Measurements from ENCODE around the gene TCHH. TPM values are rescaled to one million over a fixed set of nuclear protein-coding genes. Genes with fewer than 3 reads are reported as not detected.
"Not testable (repeated sequence)": the region's sequence is repeated elsewhere in the genome, so short reads cannot be mapped to it uniquely, and the experiment has no call there.

Gene TCHH
- total RNA-seq, 1 experiment from 2014 or later, result under 0.01 TPM

DNA sequence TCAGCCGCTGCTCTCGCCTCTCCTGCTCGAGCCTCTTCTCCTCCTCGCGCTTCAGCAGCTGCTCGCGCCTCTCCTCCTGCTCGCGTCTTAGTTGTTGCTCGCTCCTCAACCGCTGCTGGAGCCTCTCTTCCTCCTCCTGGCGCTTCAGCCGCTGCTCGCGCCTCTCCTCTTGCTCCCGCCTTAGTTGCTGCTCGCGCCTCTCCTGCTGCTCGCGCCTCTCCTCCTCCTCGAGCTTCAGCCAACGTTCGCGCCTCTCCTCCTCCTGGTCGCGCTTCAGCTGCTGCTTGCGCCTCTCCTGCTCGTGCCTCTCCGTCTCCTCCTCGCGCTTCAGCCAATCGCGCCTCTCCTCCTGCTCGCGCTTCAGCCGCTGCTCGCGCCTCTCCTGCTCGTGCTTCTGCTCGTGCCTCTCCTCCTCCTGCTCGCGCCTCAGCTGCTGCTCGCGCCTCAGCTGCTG lies 3.7 kb downstream of the TCHH start:
- peak; percentile 23 for DNase-seq (ENCODE audit: low read depth)

DNA sequence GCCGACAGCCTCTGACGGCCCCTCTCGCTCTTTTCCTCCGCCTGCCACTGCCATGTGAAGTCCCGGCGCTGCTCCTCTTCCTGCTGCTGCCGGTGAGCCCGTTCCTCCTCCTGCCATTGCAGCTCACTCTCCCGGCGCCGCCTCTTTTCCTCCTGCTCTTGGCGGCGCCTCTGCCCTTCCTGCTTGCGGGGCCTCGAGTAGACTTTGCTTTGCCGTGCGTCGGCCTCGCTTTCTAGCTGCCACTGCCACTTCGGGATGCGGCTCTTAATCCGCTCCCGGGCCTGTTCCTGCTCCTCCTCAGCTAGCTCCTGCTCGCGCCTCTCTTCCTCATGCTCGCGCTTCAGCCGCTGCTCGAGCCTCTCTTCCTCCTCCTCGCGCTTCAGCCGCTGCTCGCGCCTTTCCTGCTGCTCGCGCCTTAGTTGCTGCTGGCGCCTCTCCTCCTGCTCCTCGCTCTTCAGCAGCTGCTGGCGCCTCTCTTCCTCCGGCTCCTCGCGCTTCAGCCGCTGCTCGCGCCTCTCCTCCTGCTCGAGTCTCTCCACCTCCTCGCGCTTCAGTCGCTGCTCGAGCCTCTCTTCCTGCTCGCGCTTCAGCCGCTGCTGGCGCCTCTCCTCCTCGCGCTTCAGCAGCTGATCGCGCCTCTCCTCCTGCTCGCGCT lies 4.3 kb downstream of the TCHH start:
- DNase-seq (ENCODE audit: low read depth), result peak; percentile 48

DNA sequence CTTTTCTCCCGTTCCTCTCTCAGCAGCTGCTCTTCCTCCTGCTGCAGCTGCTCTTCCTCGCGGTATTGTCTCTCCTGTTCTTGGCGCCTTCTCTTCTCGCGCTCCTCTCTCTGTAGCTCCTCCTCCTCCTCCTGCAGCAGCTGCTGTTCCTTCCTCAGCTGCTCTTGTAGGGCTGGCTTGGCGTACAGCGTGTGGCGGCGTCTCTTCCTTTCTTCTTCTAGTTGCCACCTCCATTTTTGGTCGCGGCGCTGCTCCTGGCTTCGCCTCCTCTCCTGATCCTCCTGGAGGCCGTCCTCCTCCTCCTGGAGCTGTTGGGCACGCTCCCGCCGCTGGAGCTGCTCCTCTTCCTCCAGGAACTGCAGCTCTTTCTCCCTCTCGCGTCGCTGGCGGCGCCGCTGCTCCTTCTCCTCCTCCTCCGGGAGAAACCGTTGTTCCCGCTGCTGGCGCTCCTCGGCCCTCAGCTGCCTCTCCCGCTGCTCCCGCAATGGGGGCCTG lies 4.8 kb downstream of the TCHH start:
- DNase-seq (ENCODE audit: low read depth), result peak; percentile 56

DNA sequence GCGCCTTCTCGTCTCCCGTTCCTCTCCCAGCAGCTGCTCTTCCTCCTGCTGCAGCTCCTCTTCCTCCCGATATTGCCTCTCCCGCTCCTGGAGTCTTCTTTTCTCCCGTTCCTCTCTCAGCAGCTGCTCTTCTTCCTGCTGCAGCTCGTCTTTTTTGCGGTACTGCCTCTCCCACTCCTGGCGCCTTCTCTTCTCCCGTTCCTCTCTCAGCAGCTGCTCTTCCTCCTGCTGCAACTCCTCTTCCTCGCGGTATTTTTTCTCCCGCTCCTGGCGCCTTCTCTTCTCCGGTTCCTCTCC lies 5.3 kb downstream of the TCHH start:
- DNase-seq (ENCODE audit: low read depth), result peak; percentile 1

DNA sequence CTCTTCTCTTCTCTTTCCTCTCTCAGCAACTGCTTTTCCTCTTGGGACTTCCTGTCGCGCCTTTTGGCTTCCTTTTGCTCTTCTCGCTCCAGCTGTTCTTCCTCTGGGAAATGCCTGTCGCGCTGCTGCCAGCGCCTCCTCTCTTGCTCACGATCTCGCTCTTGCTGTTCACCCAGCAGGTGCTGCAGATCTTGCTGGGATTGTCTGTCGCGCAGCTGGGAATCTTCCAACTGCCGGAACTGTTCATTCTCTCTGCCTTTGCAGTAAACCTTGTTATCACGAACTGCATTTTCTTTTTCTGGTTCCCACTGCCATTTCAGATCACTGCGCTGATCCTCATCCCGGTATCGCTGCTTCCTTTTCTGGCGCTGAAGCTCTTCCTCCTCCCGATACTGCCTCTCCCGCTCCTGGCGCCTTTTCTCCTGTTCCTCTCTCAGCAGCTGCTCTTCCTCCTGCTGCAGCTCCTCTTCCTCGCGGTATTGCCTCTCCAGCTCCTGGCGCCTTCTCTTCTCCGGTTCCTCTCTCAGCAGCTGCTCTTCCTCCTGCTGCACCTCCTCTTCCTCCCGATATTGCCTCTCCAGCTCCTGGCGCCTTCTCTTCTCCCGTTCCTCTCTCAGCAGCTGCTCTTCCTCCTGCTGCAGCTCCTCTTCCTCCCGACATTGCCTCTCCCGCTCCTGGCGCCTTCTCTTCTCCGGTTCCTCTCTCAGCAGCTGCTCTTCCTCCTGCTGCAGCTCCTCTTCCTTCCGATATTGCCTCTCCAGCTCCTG lies 5.8 kb downstream of the TCHH start:
- DNase-seq (ENCODE audit: low read depth), result peak; percentile 14

DNA sequence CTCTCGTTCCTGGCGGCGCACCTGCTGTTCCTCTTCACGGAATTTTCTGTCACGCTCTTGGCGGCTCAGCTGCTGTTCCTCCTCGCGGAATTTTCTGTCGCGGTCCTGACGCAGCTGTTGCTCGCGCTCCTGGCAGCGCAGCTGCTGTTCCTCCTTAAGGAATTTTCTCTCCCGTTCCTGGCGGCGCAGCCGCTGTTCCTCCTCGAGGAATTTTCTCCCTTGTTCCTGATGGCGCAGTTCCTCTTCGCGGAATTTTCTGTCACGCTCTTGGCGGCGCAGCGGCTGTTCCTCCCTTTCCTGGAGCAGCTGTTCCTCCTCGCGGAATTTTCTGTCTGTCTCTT lies 6.4 kb downstream of the TCHH start:
- no peak for DNase-seq (ENCODE audit: low read depth)

DNA sequence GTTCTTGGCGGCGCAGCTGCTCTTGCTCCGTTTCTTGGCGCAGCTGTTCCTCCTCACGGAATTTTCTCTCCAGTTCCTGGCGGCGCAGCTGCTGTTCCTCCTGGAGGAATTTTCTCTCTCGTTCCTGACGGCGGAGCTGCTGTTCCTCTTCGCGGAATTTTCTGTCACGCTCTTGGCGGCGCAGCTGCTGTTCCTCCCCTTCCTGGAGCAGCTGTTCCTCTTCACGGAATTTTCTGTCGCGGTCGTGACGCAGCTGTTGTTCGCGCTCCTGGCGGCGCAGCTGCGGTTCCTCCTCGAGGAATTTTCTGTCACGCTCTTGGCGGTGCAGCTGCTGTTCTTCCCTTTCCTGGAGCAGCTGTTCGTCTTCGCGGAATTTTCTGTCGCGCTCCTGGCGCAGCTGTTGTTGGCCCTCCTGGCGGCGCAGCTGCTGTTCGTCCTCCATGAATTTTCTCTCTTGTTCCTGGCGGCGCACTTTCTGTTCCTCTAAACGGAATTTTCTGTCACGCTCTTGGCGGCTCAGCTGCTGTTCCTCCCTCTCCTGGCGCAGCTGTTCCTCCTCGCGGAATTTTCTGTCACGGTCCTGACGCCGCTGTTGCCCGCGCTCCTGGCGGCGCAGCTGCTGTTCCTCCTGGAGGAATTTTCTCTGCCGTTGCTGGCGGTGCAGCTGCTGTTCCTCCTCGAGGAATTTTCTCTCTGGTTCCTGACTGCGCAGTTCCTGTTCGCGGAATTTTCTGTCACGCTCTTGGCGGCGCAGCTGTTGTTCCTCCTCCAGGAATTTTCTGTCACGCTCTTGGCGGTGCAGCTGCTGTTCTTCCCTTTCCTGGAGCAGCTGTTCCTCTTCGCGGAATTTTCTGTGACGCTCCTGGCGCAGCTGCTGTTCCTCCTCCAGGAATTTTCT lies 7.0 kb downstream of the TCHH start:
- DNase-seq (ENCODE audit: low read depth), result peak; percentile 90

DNA sequence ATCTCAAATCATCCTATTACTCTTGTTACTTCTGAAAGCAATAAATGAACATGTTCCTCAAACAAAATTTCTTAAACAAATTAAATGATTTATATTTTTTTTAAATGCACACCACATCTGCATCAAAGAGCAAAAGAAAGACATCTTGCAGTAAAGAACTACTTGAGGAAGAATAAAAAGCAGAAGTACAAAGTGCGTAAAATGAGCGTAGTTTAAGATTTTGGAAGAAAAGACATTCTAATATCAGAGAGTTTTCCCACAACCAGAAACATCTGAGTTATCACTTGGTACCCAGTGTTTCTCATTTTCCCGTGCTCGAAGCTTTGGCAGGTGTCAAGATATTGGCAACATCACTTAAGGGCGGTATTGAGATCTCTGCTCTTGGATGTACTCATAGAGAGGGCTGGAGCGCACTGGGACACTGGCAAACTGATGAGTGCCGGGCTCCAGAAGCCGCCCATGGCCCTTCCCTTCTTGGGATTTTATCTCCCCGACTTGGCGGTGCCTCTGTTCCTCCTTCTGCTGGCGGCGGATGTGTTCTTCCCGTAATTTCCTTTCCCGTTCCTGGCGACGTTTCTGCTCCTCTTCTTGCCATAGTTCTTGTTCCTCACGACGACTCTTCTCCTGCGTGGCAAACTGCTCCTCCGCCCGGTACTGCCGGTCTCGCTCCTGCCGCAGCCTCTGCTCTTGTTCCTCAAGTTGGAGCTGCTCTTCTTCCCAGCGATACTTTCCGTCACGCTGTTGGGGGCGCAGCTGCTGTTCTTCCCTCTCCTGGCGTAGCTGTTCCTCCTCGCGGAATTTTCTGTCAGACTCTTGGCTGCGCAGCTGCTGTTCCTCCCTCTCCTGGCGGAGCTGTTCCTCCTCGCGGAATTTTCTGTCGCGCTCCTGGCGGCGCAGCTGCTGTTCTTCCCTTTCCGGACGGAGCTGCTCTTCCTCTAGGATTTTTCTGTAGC lies 7.9 kb downstream of the TCHH start:
- no peak for DNase-seq (ENCODE audit: low read depth)

DNA sequence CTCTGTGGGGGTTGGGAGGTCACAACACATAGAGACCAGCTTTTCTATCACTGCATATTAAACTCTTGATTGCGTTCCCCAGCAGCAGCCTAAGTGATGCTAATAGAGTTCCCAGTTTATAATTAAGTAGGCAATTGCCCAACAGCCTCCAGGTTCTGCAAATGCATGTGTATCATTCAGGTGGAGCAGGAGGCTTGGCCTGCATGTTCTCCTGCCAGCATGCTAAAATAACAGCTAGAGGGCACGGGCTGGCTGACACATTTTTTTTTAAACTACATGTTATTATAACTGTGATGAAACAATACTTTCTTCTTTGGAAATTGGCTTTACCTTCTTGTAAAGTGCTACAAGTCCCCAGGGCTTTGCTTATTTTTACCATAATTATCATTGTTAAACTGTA lies 10.4 kb downstream of the TCHH start:
- no peak for DNase-seq (ENCODE audit: low read depth)

DNA sequence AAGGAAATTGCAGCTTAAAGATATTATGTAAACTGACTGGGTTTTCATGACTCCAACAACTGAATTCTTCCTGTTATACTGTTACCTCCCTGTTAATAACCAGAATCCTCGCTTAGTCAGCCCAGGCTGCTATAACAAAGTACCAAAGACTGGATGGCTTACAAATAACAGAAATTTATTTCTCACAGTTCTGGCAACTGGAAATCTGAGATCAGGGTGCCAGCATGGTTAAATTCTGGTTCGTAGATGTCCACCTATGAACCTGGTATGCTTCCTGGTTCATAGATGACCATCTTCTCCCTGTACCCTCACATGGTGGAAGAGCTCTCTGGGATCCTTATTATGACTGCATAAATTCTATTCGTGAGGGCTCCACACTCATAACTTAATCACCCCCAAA lies 18.3 kb downstream of the TCHH start:
- DNase-seq (ENCODE audit: low read depth), result no peak

DNA sequence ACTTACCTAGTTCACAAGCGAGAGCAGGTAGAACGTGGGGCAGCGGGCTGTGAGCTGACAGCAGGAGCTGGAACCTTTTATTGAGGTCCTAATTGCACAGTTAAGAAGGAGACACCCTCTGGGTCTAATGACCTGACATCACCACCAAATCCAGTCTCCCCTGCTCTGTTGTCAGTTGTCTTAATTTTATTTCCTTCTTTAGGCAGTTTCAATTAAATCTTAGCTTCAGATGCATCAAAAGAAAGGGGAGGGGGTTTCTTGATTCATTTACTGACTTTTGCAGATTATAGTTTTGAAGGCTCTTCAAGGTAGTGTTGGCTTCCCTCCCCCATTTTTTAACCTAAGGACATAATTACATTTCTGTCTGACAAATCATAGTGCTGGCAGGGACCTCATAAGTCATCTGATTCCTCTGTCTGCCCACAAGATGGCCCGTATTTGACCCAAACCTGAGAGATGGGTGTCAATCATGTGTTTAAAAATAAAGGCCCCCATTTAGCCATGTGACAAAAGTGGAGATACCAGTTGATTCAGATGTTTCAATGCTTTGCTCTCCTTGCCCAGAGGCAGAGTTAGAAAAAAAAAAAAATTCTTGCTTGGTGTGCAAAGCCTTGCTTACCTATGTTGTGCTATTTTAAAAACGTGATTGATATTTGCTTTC lies 26.1 kb downstream of the TCHH start, which contains the start of gene TCHHL1:
Gene TCHHL1, minus strand, starts transcription at position 51 of the 661 bp plus-strand sequence. CDS start 921 bp downstream, outside the sequence.
- no peak for DNase-seq (ENCODE audit: low read depth)

DNA sequence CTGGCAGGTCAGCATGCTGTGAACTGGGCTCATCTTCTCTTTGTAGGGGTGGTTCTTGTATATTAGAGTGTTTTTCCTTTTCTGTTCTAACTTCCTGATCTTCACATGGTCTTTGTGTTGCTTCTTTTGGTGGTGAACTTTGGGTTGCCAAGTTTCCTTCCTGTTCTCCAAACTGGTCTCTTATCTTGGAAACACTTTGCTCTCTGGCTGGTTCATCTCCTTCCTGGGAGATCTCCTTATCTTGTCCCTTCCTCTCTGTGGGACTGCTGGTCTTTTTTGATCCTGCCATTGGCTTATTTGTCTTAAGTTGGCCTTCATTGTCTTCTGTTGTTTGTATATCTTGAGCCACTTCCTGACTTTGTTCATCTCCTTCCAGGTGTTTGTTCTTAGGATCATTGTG lies 28.5 kb downstream of the TCHH start:
- no peak for DNase-seq (ENCODE audit: low read depth)

DNA sequence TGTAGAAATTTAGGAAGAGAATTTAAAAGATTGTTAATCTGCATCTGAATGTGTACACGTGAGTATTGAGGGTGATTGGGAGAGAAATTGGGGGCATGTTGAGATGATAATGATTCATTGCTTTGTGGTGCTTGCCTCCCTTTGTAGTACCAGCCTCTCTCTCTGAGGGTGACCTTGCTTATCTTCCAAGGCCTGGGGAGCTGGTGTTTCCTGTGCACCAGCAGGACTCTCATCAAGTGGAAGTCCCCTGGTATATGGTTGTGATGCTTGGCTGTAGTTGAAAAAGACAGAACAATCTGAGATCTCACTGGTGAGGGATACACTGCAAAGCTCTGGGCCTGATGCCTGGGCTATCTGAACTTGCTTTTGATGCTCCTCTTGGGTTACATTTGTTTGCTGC lies 30.4 kb downstream of the TCHH start:
- DNase-seq (ENCODE audit: low read depth), result no peak

DNA sequence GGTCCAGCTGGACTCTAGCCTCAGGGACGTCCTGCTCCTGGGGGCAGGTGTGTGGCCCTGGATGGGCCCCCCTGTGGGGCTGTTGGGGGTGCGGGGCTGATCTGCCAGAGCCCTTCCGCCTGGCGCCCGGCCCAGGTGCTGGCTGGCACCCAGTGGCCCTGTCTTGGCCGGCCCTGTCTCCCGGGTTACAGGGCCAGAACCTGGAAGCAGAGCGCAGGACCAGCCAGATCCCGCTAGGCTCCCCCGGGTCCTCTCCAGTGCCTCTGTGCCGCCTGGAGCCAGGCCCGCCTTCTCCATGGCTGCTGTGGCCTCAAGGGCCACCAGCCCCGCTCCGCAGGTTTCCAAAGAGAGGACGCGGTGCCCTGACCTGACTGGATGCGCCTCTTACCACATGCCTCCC lies 34.2 kb downstream of the TCHH start:
- DNase-seq (ENCODE audit: low read depth), result not testable (repeated sequence)

DNA sequence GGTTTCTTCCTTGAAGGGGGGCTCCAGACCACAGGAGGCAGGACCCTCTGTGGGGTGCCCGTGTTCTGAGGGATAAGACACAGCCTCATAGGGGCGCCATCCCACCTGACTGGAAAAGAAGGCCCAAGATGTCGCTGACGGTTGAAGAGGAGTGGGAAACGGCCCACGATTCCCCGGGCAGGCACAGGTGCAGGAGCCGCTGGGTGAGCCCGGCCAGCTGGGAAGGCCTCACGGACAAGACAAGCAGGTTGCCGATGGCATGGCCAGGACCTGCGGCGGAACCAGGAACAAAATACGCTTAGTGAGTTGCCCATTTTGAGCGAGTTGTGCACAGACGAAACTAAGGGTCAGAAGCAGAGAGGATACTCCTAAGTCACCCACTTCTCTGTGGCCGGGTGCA lies 34.8 kb downstream of the TCHH start:
- not testable (repeated sequence) for DNase-seq (ENCODE audit: low read depth)

DNA sequence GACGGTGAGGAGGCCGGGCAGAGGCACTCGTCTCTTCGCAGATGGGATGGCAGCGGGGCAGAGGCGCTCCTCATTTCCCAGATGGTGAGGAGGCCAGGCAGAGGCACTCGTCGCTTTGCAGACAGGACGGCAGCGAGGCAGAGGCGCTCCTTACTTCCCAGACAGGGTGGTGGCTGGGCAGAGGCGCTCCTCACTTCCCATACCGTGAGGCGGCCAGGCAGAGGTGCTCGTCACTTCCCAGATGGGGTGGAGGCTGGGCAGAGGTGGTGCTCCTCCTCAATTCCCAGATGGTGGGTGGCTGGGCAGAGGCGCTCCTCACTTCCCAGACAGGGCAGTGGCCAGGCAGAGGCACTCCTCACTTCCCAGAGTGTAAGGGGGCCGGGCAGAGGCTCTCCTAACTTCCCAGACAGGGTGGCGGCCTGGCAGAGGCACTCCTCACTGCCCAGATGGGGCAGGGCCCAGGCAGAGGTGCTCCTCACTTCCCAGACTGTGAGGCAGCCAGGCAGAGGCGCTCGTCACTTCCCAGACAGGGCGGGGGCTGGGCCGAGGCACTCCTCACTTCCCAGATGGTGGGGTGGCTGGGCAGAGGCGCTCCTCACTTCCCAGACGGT lies 36.3 kb downstream of the TCHH start:
- DNase-seq (ENCODE audit: low read depth), result no peak

DNA sequence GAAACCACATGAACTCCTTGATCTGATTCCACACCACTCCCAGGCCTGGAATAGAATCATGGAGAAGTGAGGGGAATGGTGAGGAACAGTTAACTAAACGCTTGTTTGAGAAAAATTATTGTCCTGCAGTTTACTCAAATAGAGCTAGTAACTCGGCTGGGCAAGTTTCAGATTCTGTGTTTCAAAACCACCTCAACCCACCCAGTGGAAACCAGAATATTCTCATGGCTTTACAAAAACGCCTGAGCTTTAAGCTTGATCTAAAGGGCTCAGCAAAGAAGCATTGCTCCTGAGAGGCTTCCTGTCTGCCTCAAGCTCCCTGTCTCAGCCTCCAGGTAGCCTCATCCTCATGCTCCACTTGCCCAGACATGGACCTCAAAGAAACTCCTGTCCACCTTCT lies 42.9 kb downstream of the TCHH start:
- no peak for DNase-seq (ENCODE audit: low read depth)

DNA sequence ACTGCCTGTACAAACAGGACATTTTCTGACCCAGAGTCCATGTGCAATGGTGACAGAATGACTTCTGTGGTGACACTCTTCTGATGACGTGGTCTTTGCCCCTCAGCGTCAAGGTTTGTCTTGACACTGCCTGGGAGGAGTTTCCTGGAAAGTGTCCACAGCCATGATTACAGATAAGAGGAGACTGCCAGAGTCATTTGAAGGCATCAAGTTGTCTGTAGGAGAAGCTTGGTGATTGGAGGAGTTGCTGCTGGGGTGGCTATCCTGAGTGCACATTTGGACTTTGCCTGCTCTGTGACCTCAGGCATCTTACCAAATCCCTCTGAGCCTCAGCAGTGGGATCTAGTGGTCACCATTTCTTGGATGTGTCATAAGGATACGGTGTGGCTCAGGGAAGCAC lies 44.1 kb downstream of the TCHH start:
- DNase-seq (ENCODE audit: low read depth), result no peak

DNA sequence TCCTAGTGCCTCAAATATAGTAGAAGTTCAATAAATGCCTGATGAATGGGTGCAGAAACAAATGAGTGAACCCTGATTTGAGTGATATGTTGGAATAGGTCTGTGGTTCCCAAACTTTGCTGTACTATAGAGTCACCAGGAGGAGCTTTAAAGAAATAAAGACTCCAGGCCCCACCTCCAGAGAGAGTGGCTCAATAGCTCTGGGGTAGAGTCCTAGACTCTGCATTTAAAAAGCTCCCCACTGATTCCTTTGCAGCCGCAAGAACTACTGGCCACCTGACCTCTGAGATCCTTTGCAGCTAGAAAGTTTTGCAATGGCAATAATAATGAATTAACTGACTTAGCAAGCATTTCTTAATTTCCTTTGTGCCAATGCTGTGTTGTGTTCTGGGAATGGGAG lies 47.3 kb downstream of the TCHH start:
- no peak for DNase-seq (ENCODE audit: low read depth)

DNA sequence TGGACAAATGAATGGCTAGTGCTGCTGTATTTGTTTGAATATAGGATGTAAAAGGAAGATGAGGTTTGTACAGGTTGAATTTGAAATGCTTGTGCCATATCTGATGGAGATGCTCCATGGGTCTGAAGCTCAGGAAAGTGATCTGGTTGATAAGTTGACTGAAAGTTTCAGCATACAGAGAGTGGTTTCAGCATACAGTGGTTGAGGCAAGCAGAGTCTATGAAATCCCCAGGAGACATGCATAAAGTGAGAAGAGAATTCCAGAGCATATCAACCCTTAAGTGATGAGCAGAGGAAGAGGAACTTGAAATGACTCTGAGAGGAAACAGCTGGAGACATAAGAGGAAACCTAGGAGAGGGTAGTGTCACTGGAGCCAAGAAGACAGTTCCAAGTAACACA lies 48.1 kb downstream of the TCHH start:
- no peak for DNase-seq (ENCODE audit: low read depth)
